H1 (cell line): ENCODE data around the gene OR4E2.

Experiments used
- EGR1 ChIP-seq: IDR thresholded peaks from 2 replicates; pipeline ENCODE4 v1.6.1; 2011; ENCODE audit warnings: low read depth, low read length, borderline replicate concordance
- MAFK ChIP-seq: IDR thresholded peaks from 2 replicates; pipeline ENCODE4 v1.6.1; 2012; ENCODE audit warnings: low read depth, mild to moderate bottlenecking, improper control_type of control experiment, low read length
- POLR2A ChIP-seq, 2 experiments: IDR thresholded peaks; 1 replicate in 1 of 2; 2 replicates in 1 of 2; pipeline ENCODE4 v1.6.1; 2011; ENCODE audit warnings: low read depth in 2 of 2, low read length in 2 of 2, mild to moderate bottlenecking in 2 of 2; ENCODE audit errors: control extremely low read depth in 1 of 2
- RAD21 ChIP-seq, 2 experiments: IDR thresholded peaks in 1 of 2; conservative IDR thresholded peaks in 1 of 2; 2 replicates each; pipeline ENCODE4 v1.6.1; 2011; ENCODE audit warnings: low read depth in 2 of 2, low read length in 2 of 2, improper control_type of control experiment in 1 of 2, inconsistent platforms in 1 of 2, mild to moderate bottlenecking in 1 of 2, moderate library complexity in 1 of 2
- SIN3A ChIP-seq, 2 experiments: IDR thresholded peaks in 1 of 2; conservative IDR thresholded peaks in 1 of 2; 2 replicates each; pipeline ENCODE4 v1.6.1; 2011 to 2012; ENCODE audit warnings: low read length in 2 of 2, improper control_type of control experiment in 1 of 2, low read depth in 1 of 2, mild to moderate bottlenecking in 1 of 2
- TF ChIP-seq, protein P1 (sequence below), 3 experiments: IDR thresholded peaks; 1 replicate in 2 of 3; 2 replicates in 1 of 3; pipeline versions ENCODE4 v1.5.1 to v1.6.1; 2011; ENCODE audit warnings: low read length in 3 of 3, mild to moderate bottlenecking in 3 of 3, inconsistent platforms in 2 of 3, low read depth in 1 of 3, moderate library complexity in 1 of 3; ENCODE audit not compliant: insufficient read depth in 1 of 3; ENCODE audit errors: control extremely low read depth in 1 of 3

DNA sequence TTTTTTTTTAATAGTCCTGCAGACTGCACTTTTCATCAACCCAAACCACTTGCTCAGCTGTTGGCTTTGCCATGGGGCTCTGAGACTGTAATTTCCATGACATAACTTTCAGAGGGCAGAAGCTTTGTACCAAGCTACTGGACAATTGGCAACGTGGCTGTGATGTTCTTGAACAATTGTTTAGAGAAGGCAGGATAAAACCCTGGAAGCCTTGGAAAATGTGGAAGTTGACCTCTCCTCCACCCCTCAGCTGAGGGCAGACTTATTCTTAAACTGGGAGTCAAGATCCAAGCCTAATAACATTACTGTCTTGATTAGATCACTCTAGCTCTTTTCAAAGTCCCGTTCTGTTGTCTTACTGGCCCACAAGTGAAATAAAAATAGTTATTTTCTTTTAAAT lies 17.7 kb downstream of the OR4E2 start:
- no peak for TF ChIP-seq EGR1
- TF ChIP-seq POLR2A (IDR thresholded peaks at IDR 0.05; ENCODE audit: control extremely low read depth in 1 of 2, low read depth in 2 of 2, low read length in 2 of 2), result no peak
- TF ChIP-seq, protein P1, sequence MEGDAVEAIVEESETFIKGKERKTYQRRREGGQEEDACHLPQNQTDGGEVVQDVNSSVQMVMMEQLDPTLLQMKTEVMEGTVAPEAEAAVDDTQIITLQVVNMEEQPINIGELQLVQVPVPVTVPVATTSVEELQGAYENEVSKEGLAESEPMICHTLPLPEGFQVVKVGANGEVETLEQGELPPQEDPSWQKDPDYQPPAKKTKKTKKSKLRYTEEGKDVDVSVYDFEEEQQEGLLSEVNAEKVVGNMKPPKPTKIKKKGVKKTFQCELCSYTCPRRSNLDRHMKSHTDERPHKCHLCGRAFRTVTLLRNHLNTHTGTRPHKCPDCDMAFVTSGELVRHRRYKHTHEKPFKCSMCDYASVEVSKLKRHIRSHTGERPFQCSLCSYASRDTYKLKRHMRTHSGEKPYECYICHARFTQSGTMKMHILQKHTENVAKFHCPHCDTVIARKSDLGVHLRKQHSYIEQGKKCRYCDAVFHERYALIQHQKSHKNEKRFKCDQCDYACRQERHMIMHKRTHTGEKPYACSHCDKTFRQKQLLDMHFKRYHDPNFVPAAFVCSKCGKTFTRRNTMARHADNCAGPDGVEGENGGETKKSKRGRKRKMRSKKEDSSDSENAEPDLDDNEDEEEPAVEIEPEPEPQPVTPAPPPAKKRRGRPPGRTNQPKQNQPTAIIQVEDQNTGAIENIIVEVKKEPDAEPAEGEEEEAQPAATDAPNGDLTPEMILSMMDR (IDR thresholded peaks at IDR 0.05; ENCODE audit: control extremely low read depth in 1 of 3, insufficient read depth in 1 of 3, low read depth in 1 of 3, low read length in 3 of 3), result no peak
- no peak for TF ChIP-seq RAD21 (IDR thresholded peaks at IDR 0.05 in 1 of 2, conservative IDR thresholded peaks at IDR 0.05 in 1 of 2; ENCODE audit: low read depth in 2 of 2, low read length in 2 of 2)
- no peak for TF ChIP-seq SIN3A (conservative IDR thresholded peaks at IDR 0.05 in 1 of 2, IDR thresholded peaks at IDR 0.05 in 1 of 2; ENCODE audit: low read depth in 1 of 2, low read length in 2 of 2)
- TF ChIP-seq MAFK, result no peak
